Measurements from ENCODE around the gene RNU5B-1. TPM values are rescaled to one million over a fixed set of nuclear protein-coding genes. Genes with fewer than 3 reads are reported as not detected.
"Not testable (repeated sequence)": the region's sequence is repeated elsewhere in the genome, so short reads cannot be mapped to it uniquely, and the experiment has no call there.

RNU5B-1 gene
- polyA plus RNA-seq, 10 donors, result not detected

DNA sequence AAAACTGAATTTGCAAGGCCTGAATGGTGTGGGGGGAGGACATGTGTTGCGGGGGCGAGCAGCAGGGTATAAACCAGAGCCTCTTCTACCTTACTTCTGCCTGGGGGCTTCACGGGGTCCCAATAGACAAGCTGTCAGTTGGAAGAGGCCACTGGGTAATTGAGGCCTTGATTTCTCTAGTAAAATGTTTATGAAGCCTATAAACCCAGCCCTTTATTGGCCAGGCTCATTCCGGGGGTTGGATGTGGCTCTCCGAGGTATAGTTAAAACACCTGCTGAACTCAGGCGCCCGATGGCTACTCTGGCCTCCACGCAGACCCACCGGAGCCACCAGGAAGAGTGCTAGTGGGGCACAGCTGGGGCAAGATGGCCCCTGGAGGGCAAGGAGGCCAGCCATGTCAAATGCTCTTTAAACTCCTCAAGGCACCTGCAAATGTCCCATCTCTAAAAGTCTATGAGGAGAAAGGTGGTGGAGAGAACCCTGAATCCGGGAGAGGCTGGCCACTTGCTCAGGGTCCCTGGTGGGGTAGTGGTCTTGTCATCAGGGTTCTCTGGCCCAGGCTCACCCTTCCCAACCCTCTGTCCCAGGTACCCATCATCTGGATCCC is 39.0 kb downstream of the RNU5B-1 start:
- DNase-seq, result no peak

- DNase-seq, result no peak
Measured at GRCh38 chr15:65344214-65344913, 39.9 kb downstream of the RNU5B-1 start.

GRCh38 chr15:65344914-65345275 is 40.4 kb downstream of the RNU5B-1 start:
- DNase-seq, result no peak

- DNase-seq, result no peak
Measured at GRCh38 chr15:65346856-65347598, 42.5 kb downstream of the RNU5B-1 start.

GRCh38 chr15:65347756-65348155 is 43.3 kb downstream of the RNU5B-1 start:
- not testable (repeated sequence) for DNase-seq

GRCh38 chr15:65349338-65349737 is 44.9 kb downstream of the RNU5B-1 start:
- DNase-seq, result no peak

DNA sequence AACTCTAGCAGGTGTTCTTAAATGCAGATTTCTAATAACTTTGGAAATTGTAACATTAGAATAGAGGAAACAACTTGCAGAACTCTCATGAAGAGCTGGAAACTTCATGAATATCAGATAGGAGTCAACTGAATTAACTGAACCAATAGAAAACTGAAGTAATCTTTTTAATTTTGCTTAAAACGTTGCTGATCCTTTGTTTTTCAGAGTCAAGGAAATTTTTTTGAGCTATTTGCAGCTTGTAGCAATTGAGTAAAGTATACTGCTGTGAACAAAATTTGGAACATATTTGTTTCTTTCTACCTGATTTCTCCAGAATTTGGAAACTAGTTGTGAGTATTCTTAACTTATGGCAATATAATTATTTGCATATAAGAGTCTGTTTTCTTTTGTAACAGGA is 47.5 kb downstream of the RNU5B-1 start:
- DNase-seq, result not testable (repeated sequence)

Other genes with a start within 250 kb of the RNU5B-1 start
- 10 to 100 TPM; 10.9 to 16.4 (median 12.7) TPM for gene RASL12, start 236.7 kb upstream of the RNU5B-1 start, polyA plus RNA-seq (ENCODE audit: insufficient read length in 10 of 10)
- gene KBTBD13, start 227.9 kb upstream of the RNU5B-1 start, polyA plus RNA-seq (ENCODE audit: insufficient read length in 10 of 10), result 1 to 10 TPM in 8 of 10 donors, under 1 TPM in 2; 0.62 to 2.6 (median 1.5) TPM
- 1 to 10 TPM; 2.4 to 6.6 (median 4.1) TPM for gene UBAP1L, start 189.5 kb upstream of the RNU5B-1 start, polyA plus RNA-seq (ENCODE audit: insufficient read length in 10 of 10)
- 10 to 100 TPM; 15.7 to 26.6 (median 20.3) TPM for gene PDCD7, start 170.9 kb upstream of the RNU5B-1 start, polyA plus RNA-seq (ENCODE audit: insufficient read length in 10 of 10)
- gene CLPX, start 119.3 kb upstream of the RNU5B-1 start, polyA plus RNA-seq (ENCODE audit: insufficient read length in 10 of 10), result 10 to 100 TPM; 35.5 to 46.6 (median 43.1) TPM
- gene CILP, start 93.2 kb upstream of the RNU5B-1 start, polyA plus RNA-seq (ENCODE audit: insufficient read length in 10 of 10), result 10 to 100 TPM; 24.4 to 44.1 (median 33.0) TPM
- 10 to 100 TPM in 9 of 10 donors, 1 to 10 TPM in 1; 9.3 to 14.1 (median 12.5) TPM for gene PARP16, start 17.8 kb upstream of the RNU5B-1 start, polyA plus RNA-seq (ENCODE audit: insufficient read length in 10 of 10)
- not detected for gene RNU5A-1, start 8.6 kb upstream of the RNU5B-1 start, polyA plus RNA-seq (ENCODE audit: insufficient read length in 10 of 10)
- 1 to 10 TPM; 1.6 to 3.3 (median 2.8) TPM for gene IGDCC3, start 73.3 kb downstream of the RNU5B-1 start, polyA plus RNA-seq (ENCODE audit: insufficient read length in 10 of 10)
- gene IGDCC4, start 118.3 kb downstream of the RNU5B-1 start, polyA plus RNA-seq (ENCODE audit: insufficient read length in 10 of 10), result 100 to 1,000 TPM in 2 of 10 donors, 10 to 100 TPM in 8; 66.7 to 104 (median 86.6) TPM
- gene DPP8, start 213.0 kb downstream of the RNU5B-1 start, polyA plus RNA-seq (ENCODE audit: insufficient read length in 10 of 10), result 10 to 100 TPM; 15.0 to 27.8 (median 20.5) TPM
- gene HACD3, start 225.8 kb downstream of the RNU5B-1 start, polyA plus RNA-seq (ENCODE audit: insufficient read length in 10 of 10), result 10 to 100 TPM; 32.6 to 63.5 (median 47.9) TPM

Data from muscle of back (tissue), 11 donors.